ENCODE measurements around the gene ADCY3. TPM values are rescaled to one million over a fixed set of nuclear protein-coding genes. Genes with fewer than 3 reads are reported as not detected.

ADCY3 gene
- polyA plus RNA-seq, 3 donors: 2.5 to 9.3 (median 3.5) TPM

GRCh38 chr2:24858996-24859395 lies 61.0 kb downstream of the ADCY3 start:
- no peak for DNase-seq
- H3K4me3 Mint-ChIP-seq: no peak overlapping the region
- H3K27me3 Mint-ChIP-seq (ENCODE audit: low read depth in 3 of 3): peaks cover 0 to 5% (median 0%) of the 10 kb centered on the region in 3 donors
- no peaks in the 10 kb centered on the region for H3K9me3 Mint-ChIP-seq
- intact Hi-C loops (cut with micrococcal nuclease): no loop called here
- H3K4me1 ChIP-seq (ENCODE audit: control insufficient read depth in 1 of 2, insufficient read depth in 2 of 2, low read length in 2 of 2): no peaks in the 10 kb centered on the region
- no peak overlapping the region for H3K27ac ChIP-seq (ENCODE audit: low read depth in 1 of 2, low read length in 2 of 2)
- H3K4me1 Mint-ChIP-seq: peaks cover 1% of the 10 kb centered on the region
- no peaks in the 10 kb centered on the region for H3K27me3 ChIP-seq (ENCODE audit: control insufficient read depth in 2 of 2, insufficient read depth in 2 of 2, low read length in 2 of 2)
- no peaks in the 10 kb centered on the region for H4K20me1 ChIP-seq (ENCODE audit: insufficient read depth, low read length)
- no peaks in the 10 kb centered on the region for H3K79me2 ChIP-seq (ENCODE audit: insufficient read depth, low read length)
- peak overlapping the region in 2 of 7 donors; percentile 37 to 51 for H3K27ac Mint-ChIP-seq
- no peak overlapping the region for H3K4me2 ChIP-seq (replicated peaks; ENCODE audit: extremely low read depth, low read length, poor library complexity, severe bottlenecking)
- H3K36me3 ChIP-seq (replicated peaks in 1 of 2; ENCODE audit: control insufficient read depth in 1 of 2, insufficient read depth in 2 of 2, low read length in 2 of 2): no peaks in the 10 kb centered on the region
- H3K4me3 ChIP-seq (replicated peaks in 1 of 3; ENCODE audit: low read depth in 2 of 3, low read length in 3 of 3): no peak overlapping the region
- WGBS (ENCODE audit: insufficient coverage): 96% methylated on average over 13 of the region's 13 CpGs
- no peak for TF ChIP-seq CTCF (IDR thresholded peaks at IDR 0.05)
- H3K36me3 Mint-ChIP-seq: peaks cover 23 to 24% of the 10 kb centered on the region in 2 donors
- no peaks in the 10 kb centered on the region for H3K9me3 ChIP-seq (replicated peaks in 1 of 2; ENCODE audit: control insufficient read depth in 1 of 2, insufficient read depth in 1 of 2, low read length in 2 of 2)
- H2AFZ ChIP-seq (ENCODE audit: insufficient read depth, low read depth, low read length, poor library complexity, severe bottlenecking): no peak overlapping the region
- H3K9ac ChIP-seq (ENCODE audit: insufficient read depth, low read length, poor library complexity, severe bottlenecking): no peak overlapping the region

DNA sequence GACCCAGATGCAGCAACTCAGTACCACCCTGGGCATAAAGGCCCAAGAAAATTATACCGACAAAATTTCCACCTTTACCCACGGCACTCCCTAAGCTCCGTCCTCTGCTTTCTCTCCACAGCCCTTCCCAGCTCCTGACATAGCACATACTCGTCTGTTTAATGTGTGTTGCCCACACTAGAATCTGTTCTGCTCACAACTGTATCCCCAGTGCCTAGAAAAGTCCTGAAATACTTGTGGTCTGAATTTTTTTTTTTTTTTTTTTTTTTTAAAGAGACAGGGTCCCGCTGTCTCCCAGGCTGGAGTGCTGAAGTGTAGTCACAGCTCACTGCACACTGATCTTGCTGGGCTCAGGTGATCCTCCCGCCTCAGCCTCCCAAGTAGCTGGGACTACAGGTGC lies 62.3 kb downstream of the ADCY3 start:
- no peak overlapping the region for H3K4me3 ChIP-seq (replicated peaks in 1 of 3; ENCODE audit: low read depth in 2 of 3, low read length in 3 of 3)
- no peak for TF ChIP-seq CTCF (IDR thresholded peaks at IDR 0.05)
- Mint-ChIP-seq H3K4me1 (peaks cover 1% of the 10 kb centered on the region), H3K4me3 (no peak overlapping the region), H3K36me3 (peaks cover 21 to 27% of the 10 kb centered on the region in 2 donors), H3K27me3 (ENCODE audit: low read depth in 3 of 3) (peaks cover 0 to 5% (median 0%) of the 10 kb centered on the region in 3 donors), H3K27ac (peak overlapping the region in 1 of 7 donors; percentile 32), H3K9me3 (peaks cover 0 to 2% (median 0%) of the 10 kb centered on the region in 7 donors)
- no peak overlapping the region for H2AFZ ChIP-seq (ENCODE audit: insufficient read depth, low read depth, low read length, poor library complexity, severe bottlenecking)
- no peaks in the 10 kb centered on the region for H3K79me2 ChIP-seq (ENCODE audit: insufficient read depth, low read length)
- H3K4me2 ChIP-seq (replicated peaks; ENCODE audit: extremely low read depth, low read length, poor library complexity, severe bottlenecking): no peak overlapping the region
- H4K20me1 ChIP-seq (ENCODE audit: insufficient read depth, low read length): no peaks in the 10 kb centered on the region
- no peaks in the 10 kb centered on the region for H3K27me3 ChIP-seq (ENCODE audit: control insufficient read depth in 2 of 2, insufficient read depth in 2 of 2, low read length in 2 of 2)
- no peak overlapping the region for H3K27ac ChIP-seq (ENCODE audit: low read depth in 1 of 2, low read length in 2 of 2)
- no peaks in the 10 kb centered on the region for H3K36me3 ChIP-seq (replicated peaks in 1 of 2; ENCODE audit: control insufficient read depth in 1 of 2, insufficient read depth in 2 of 2, low read length in 2 of 2)
- H3K9me3 ChIP-seq (replicated peaks in 1 of 2; ENCODE audit: control insufficient read depth in 1 of 2, insufficient read depth in 1 of 2, low read length in 2 of 2): no peaks in the 10 kb centered on the region
- DNase-seq: no peak
- WGBS (ENCODE audit: insufficient coverage): 97% methylated on average over 4 of the region's 6 CpGs
- intact Hi-C loops (cut with micrococcal nuclease): no loop called here
- no peaks in the 10 kb centered on the region for H3K4me1 ChIP-seq (ENCODE audit: control insufficient read depth in 1 of 2, insufficient read depth in 2 of 2, low read length in 2 of 2)
- no peak overlapping the region for H3K9ac ChIP-seq (ENCODE audit: insufficient read depth, low read length, poor library complexity, severe bottlenecking)
